ENCODE results near the gene TPGS2.
A peak's percentile ranks its signal among the peaks of the same experiment; 100 is the strongest.
"Not testable (repeated sequence)": the region's sequence is repeated elsewhere in the genome, so short reads cannot be mapped to it uniquely, and the experiment has no call there.

TPGS2 gene

DNA sequence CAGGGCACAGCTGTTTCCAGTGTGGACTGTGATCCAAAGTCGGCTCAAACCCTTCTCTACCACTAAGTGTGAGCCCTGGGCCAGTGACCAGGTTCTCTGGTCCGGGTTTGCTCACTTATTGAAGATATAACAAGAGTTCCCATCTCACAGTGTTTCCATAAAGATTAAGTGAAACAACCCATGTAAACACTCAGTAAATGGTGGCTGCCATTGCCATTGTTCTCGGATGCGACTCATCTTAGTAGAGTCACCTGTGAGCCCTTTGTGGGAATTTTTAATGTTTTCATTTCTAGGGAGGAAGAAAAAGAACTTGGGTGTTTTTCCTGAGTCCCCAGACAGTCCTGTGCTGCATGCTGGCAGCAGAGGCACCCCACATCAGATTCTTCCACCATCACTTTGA is 53.4 kb downstream of the TPGS2 start:
- no peak for DNase-seq (ENCODE audit: low read depth in 2 of 2)

DNA sequence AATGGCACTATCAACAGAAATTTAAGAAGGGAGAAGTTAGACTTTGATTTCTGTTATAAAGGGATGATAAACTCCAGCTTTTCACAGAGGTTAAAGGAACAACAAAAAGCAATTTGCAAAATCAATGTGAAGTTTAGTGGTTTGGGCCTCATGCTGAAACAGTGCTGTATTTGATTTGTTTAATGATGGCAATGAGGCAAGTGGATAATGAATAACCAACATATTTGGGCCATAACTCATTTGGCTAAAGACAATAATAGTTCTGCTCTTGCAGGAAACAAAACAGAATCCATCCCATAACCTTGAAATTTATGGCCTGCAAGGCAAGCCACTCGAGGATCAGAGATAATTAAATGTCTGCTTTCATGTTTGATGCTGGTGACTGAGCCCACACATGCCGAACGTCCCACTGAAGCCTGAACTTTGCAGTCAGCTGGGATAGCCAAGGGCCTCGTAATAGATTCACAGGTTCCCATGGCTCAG is 56.5 kb downstream of the TPGS2 start:
- no peak for DNase-seq (ENCODE audit: low read depth in 2 of 2)

DNA sequence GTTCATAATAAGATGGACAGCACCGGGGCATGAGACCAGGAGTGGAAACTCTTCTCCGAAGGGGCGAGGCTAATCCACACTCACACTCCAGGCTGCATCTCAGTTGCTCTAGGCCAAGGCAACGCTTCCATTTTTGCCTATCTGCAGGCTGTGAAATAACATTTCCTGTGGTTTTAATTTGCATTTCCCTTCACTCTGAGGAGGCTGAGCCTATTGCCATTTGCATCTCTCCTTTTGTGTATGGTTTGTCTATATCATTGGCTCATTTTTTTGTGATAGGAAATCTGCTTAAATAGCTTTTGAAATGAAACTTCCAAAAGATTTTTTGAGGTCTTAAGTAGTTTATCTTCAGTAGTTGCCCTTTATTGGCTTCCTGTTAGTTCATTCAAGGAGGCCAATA is 57.6 kb downstream of the TPGS2 start:
- no peak for DNase-seq (ENCODE audit: low read depth in 2 of 2)

DNA sequence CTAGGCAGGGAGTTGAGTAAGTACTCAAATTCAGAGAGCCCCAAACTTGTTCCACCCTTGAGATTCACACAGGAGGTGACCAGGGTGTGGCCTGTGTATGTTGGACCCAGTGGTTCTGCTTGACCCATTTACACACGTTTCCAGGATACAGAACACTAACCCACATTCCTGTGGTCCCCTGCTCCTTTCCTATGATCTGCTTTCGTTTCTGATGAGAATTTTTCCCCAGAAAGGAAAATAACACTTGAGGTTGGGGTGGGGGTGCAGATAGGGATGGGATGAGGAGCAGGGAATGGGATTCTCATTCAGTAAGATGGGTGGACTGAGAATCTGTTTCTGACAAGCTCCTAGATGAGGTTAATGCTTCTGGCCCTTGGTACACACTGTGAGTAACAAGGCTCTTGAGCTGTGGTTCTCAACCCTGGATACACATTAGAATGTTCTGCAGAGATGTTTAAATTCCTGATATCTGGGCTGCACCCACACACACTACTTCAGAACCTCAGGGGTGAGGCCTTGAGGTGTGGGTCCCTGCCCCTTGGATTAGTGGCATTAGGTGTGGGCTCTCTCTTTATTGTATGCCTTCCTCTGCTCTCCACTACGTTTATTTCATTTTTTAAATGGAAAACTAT is 58.4 kb downstream of the TPGS2 start:
- DNase-seq (ENCODE audit: low read depth in 2 of 2) = no peak

DNA sequence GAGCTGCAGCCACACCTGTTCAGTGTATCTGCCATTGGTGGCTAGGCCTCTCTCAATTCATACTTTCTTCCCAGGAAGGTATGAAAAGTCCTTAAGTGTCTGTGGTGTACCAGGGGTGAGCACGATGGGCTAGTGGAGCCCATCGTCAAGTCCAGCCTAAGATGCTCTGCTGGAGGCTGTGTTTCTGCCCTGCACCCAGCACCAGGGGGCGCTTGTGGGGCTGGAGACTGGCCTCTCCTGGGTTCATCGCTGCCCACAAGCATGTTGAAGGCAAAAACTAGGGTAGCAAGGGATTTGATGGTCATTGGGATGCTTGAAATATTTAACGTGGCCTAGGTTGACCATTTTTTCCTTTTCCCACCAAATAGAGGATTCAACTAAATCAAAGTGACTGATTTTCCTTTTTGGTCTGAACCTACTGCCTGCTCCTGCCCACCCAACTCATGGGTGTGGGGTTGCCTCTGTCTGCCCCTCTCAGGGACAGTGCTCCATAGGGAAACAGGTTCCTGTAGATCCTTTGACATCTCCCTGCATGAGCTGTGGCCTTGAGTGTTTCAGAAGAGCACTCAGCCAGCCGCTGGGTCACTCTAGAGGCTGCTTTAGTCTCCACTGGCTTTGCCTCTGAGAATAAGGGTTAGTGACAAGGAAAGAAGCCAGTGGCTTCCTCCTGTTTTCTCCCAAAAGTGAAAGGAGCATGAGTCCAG is 59.0 kb downstream of the TPGS2 start:
- peak in 1 of 2 donors; percentile 1 for DNase-seq (ENCODE audit: low read depth in 2 of 2)

DNA sequence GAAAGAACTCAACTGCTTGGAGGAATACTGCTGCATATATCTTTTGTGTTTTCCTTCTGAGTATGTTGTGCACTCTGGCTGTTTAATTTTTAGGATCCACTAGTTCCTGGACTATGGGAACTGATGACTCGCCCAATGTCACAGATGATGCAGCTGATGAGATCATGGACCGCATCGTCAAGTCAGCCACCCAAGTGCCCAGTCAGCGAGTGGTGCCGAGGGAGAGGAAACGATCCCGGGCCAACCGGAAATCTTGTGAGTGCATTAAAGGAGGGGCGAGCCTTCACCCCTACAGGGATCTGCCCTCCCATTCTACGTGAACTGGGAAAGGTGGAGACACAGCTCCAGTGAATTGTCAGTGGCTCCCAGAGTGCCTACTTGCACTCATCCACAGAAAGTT is 59.6 kb downstream of the TPGS2 start:
- DNase-seq (ENCODE audit: low read depth in 2 of 2) = no peak

DNA sequence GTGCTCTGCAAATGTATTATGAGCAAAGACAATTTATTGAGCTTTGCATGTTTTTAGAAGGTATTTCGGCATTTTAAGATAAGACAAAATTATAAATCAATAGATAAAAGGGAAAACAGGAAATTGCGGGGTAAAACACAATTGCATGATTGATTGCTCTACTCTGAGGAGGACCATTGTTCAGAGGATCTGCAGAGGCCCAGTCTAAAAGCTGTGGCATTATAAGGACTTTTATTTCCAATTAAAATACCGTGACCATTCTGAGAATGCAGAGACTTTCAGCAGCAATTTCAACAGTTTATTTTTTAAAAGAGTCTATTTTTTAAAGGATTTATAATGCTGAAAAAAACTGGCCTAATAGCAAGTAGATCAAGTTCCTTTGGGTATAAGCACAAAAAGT is 62.0 kb downstream of the TPGS2 start:
- DNase-seq (ENCODE audit: low read depth in 2 of 2) = no peak

DNA sequence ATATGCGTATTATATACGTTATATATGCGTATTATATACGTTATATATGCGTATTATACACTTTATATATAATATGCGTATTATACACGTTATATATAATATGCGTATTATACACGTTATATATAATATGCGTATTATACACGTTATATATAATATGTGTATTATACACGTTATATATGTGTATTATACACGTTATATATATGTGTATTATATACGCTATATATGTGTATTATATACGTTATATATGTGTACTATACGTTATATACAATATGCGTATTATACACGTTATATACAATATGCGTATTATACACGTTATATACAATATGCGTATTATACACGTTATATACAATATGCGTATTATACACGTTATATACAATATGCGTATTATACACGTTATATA is 65.8 kb downstream of the TPGS2 start:
- not testable (repeated sequence) for DNase-seq (ENCODE audit: low read depth in 2 of 2)

DNA sequence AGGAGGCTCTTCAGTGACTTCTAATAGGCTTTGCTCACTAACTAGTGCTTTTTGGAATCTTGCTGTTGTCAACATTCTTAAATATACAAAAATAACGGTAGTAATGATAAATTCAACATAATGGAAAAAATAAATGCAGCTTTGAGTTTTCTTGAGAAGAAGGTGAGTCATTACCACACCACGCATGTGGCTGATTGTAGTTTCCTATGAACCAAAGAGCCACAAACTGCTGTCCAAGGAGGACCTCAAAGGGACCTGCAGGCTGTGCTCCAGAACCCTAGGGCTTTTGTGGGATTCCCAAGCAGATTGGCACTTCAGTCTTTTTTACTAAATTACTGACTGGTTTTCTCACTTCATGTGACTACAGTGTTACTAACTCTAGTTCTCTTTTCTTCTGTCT is 66.7 kb downstream of the TPGS2 start:
- no peak for DNase-seq (ENCODE audit: low read depth in 2 of 2)

DNA sequence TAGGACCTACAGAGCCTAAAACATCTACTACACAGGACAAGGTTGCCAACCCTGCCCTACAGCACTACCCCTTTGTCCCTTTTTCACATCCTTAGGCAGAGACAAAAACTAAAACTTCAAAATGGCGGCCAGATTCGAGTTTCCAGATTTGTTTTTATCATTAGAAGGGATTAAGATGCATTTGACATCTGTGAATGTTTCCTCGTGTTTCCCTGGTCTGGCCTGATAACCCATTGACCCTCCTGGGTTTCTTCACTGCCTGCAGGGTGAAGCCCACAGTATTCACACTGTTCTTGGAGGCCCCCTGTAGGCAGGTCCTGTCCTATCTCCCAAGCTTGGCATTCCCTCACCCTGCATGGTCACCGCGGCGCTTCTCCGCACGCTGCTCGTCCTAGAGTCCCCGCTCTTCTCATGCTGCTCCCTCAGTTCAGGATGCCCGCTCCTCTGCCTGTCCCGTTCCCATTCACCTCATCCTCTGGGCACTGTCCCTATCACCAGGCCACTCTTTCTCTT is 67.6 kb downstream of the TPGS2 start:
- DNase-seq (ENCODE audit: low read depth in 2 of 2) = no peak

DNA sequence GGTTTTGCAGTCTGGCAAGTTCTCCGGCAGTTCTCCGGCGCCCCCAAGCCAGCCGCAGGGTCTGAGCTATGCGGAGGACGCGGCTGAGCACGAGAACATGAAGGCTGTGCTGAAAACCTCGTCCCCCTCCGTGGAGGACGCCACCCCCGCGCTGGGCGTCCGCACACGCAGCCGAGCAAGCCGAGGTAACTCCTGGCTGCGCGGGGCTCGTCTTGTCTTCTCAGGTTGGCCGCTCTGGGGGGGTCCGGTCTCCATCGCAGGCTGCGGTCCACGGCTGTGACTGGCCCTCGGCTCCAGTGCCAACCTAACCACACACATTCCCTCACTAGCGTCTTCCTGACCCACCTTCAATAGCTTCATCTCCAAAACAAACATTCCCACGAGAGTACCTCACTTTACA is 68.2 kb downstream of the TPGS2 start:
- no peak for DNase-seq (ENCODE audit: low read depth in 2 of 2)

DNA sequence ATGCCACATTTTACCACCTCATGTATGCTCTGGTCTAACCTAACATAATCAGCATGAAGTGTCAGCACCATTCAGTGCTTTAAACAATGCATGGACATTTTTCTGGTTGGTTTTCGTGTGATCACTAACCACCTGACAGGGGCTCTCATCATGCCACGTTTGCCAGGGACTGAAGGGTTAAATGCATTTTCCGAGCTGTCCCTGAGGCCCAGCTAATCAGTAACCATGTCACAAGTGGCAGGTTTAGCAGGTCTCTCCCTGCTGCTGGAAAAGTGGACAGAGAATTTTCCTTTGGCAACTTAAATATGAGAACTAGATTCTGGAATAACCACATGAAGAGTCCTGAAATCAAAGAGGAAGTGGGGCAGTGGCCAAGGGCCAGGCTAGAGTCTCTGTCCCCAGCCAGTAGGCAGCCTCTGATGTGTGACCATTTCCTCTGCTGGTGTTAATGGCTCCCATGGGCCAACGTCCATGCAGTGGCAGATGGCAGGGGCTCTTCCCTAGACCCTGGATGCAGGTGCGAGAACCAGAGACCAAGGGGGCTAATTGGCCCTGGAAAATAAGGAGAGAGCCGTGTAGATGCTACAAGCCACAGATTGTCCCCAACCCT is 69.5 kb downstream of the TPGS2 start:
- DNase-seq (ENCODE audit: low read depth in 2 of 2) = no peak

DNA sequence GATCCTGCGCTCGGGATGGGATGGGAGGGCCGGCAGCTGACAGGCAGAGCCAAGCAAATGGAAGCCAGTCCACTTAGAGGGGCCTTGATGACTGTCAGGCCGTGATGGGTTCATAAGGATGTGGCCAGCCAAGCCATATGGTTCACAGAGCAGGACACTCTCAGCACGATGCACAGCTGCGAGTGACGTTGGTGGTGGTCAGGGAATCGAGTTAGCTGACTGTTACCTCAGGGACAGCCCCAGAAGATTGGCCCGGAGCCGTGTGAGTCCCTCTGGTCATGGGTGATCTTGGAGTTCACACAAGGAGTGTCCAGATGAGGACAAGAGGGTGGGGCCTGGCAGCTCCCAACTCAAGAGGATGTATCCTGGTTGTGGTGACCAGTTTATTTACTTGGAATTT is 70.2 kb downstream of the TPGS2 start:
- no peak for DNase-seq (ENCODE audit: low read depth in 2 of 2)

DNA sequence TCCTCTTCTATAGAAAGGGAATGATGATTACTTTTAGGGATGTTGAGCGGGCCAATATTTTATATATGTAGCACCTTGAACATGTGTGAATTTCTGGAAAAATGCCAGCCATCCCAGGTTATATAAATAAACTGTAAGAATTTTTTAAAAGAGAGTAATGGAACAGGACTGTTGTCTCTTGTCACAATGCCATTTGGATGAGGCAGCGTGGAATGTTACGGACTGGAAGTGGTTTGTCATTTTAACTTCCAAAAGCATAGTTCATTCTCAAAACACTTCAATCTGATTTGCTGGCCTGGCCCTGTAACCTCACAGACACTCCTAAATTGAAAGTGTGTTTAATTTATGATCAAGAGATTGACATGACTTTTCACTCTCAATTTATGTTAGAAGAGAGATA is 70.8 kb downstream of the TPGS2 start:
- DNase-seq (ENCODE audit: low read depth in 2 of 2) = no peak

DNA sequence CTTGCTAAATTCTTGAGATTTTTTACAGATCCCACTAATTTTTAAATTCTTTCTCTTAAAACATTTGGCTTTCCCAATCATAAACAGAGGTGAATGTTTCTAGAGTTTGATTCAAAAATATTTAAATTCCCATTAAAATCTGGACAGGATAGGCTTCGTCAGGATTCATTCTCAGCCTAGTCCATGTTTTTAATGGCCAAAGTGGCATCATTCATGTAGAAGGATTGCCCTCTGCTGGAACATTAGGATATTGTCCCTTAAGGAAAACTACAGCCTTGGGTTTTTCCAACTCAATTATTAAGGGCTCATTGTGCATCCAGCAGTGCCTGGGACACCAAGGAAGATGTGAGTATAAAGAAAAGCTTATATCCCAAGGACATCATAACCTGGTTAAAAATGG is 71.7 kb downstream of the TPGS2 start:
- no peak for DNase-seq (ENCODE audit: low read depth in 2 of 2)

DNA sequence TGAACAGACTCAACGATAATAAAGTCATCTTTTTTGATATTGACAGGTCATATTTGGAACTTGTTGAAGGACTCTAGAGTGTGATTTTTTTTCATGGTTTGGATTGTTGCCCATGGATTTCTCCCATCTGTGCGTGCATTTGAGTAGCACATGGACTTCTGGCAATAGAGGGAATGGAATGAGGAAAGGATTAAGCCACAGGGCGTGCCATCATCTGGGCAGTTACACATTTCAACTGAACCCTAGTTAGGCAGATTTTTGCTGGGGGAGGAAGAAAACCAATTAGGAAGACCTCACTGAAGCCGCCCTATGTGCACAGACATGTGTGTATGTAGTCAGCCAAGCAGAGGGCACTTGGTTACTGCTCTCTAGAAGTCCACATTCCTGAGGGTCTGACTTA is 72.6 kb downstream of the TPGS2 start:
- no peak for DNase-seq (ENCODE audit: low read depth in 2 of 2)

DNA sequence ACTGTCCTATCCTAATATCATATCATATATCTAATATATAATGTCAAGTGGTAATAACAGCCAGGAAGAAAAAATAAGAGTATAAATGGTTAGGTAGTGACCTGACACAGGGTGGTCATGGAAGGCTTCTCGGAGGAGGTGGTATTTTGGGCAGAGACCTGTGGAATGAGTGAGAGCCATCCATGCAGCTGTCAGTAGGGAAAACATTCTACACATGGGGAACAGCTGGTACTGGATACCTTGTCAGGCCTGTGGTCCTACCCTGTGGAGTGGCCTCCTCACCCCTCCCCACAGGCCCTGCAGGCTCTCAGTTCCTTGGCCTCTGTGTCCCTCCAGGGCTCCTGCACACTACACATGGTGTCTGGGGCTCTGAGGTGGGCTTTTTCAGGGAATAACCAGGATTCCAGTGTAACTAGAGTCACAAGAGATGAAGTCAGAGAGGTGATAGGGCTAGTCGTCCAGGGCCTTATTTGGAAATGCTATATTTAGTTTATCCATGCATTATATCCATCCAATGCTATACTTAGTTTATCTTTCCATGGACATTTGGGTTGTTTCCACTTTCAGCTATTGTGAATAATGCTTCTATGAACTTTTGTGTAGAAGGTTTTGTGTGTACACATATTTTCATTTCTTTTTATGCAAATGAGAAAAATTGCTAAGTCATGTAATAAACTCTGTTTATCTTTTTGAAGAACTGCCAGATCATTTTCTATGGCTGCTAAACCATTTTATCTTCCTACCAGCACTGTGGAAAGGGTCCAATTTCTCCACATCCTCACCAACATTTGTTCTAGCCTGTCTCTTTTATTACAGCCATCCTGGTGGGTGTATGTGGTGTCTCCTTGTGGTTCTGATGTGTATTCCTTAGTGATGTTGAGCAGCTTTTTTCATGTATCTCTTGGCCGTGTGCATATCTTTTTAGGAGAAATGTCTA is 75.6 kb downstream of the TPGS2 start:
- DNase-seq (ENCODE audit: low read depth in 2 of 2) = no peak

DNA sequence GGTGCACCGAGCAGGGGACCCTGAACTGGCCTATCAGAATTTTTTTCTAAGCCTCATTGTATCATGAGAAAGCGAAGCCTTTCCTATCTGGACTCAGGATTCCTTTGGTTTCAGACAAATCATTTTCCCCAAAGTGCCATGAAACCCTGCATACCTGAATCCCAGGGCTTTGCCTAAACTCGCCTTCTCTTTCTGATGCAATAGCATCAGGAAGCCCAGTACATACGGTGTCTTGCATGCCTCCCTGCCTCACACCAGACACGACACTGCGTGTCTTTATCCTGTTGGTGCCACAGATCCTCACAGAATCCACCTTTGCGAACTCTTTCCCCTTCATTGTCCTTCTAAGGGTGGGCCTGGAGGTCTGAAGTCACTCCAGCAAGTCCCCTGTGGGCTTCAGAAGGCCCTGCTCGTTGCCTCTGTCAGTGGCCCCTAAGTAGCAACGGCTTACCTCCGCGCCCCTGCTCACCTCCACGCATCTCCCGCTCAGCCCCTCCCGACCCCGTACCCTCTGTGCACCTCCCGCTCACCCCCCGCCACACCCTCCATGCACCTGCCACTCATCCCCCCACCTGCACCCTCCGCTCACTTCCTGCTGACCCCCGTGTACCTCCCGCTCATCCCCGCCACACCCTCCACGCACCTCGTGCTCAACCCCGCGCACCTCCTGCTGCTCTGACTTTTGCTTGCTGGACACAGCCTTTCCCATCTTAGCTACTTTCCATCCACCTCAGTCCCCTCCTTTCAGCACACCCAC is 83.4 kb downstream of the TPGS2 start:
- no peak for DNase-seq (ENCODE audit: low read depth in 2 of 2)

DNA sequence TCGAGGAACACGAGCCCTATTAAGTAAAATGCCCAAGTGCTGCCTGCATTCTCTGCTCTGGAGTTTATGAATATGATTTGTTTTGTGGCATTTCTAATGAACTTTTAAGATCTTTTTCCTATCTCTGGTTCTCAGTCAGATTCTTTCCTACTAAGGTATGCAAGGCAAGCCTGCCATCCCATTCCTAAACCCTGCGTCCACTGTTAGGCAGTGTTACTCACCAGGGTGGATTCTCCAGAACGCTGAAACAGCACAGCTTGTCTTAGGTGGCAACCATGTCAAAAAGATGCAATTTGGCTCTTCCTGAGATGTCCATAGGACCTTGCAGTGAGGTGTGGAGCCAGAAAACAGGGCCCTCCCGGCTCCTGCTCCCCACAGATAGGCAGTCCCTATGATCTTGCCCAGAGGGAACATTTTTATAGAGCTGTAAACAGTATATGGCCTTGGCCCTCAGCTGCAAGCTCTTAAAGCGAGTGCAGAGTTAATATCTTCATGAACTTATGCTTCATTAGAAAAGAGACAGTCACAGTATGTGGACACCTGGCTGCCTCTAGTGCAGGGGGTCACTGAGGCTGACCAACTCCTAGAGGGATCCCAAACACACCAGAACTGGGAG is 84.4 kb downstream of the TPGS2 start:
- no peak for DNase-seq (ENCODE audit: low read depth in 2 of 2)

All from stimulated activated CD8-positive, alpha-beta memory T cell treated with anti-CD3 and anti-CD28 coated beads, Interleukin-15, amount 100 ng/mL, for 48 hours (primary cell).